Progenitor cell of endocrine pancreas (in vitro differentiated cells): Measurements from ENCODE around the gene C19orf25. TPM values are rescaled to one million over a fixed set of nuclear protein-coding genes. Genes with fewer than 3 reads are reported as not detected.

ENCODE experiments used
- DNase-seq: peaks from one replicate; pipeline ENCODE4 v3.0.0; 2021; ENCODE audit warnings: low spot score; ENCODE audit not compliant: unreplicated experiment
- H3K27ac Mint-ChIP-seq: 2 replicates; pipeline ENCODE4 v1.8.0; 2021; ENCODE audit warnings: mild to moderate bottlenecking, moderate library complexity, mixed read lengths
- H3K27me3 Mint-ChIP-seq: 2 replicates; pipeline ENCODE4 v1.8.0; 2021; ENCODE audit warnings: mixed read lengths
- H3K36me3 Mint-ChIP-seq: 2 replicates; pipeline ENCODE4 v1.8.0; 2022; ENCODE audit warnings: mixed read lengths; ENCODE audit not compliant: insufficient read depth
- H3K4me1 Mint-ChIP-seq: 2 replicates; pipeline ENCODE4 v1.8.0; 2021; ENCODE audit warnings: low read depth, mixed read lengths
- H3K4me3 Mint-ChIP-seq: 2 replicates; pipeline ENCODE4 v1.8.0; 2021; ENCODE audit warnings: low read depth, mild to moderate bottlenecking, moderate library complexity, mixed read lengths
- H3K9me3 Mint-ChIP-seq: 2 replicates; pipeline ENCODE4 v1.8.0; 2021; ENCODE audit warnings: low read depth, mixed read lengths
- CTCF ChIP-seq: fragments of 200-600 bp; sonication (generic); IDR thresholded peaks from one replicate; pipeline ENCODE4 v1.5.0; 2021; ENCODE audit warnings: antibody characterized with exemption, mild to moderate bottlenecking; ENCODE audit not compliant: unreplicated experiment
- total RNA-seq: library from RNA; stranded (reverse); gene quantifications from 2 replicates; pipeline ENCODE4 v1.2.1, GENCODE V29; 2021

The C19orf25 gene
- total RNA-seq, 1 donor from 2014 or later, result 31.3 TPM

GRCh38 chr19:1428738-1429391 lies 50.1 kb downstream of the C19orf25 start:
- Mint-ChIP-seq H3K4me1 (peaks cover 10% of the 10 kb centered on the region), H3K9me3 (no peaks in the 10 kb centered on the region), H3K27me3 (no peaks in the 10 kb centered on the region), H3K27ac (no peak overlapping the region), H3K4me3 (no peak overlapping the region), H3K36me3 (peaks cover 5% of the 10 kb centered on the region)
- DNase-seq, result no peak
- no peak for TF ChIP-seq CTCF

- H3K36me3 Mint-ChIP-seq, result peaks cover 12% of the 10 kb centered on the region
These were observed 51.6 kb downstream of the C19orf25 start for GRCh38 chr19:1427221-1427920.

GRCh38 chr19:1426736-1427135 lies 52.3 kb downstream of the C19orf25 start:
- H3K27me3 Mint-ChIP-seq, result no peaks in the 10 kb centered on the region
- H3K36me3 Mint-ChIP-seq, result peaks cover 13% of the 10 kb centered on the region
- peaks cover 16% of the 10 kb centered on the region for H3K4me1 Mint-ChIP-seq
- no peak for TF ChIP-seq CTCF
- DNase-seq, result no peak
- H3K4me3 Mint-ChIP-seq, result no peak overlapping the region
- H3K27ac Mint-ChIP-seq, result no peak overlapping the region
- H3K9me3 Mint-ChIP-seq, result no peaks in the 10 kb centered on the region

More at GRCh38 chr19:1427221-1427920, 51.6 kb downstream of the C19orf25 start:
- H3K27me3 Mint-ChIP-seq, result no peaks in the 10 kb centered on the region
- peaks cover 16% of the 10 kb centered on the region for H3K4me1 Mint-ChIP-seq
- DNase-seq, result no peak
- H3K4me3 Mint-ChIP-seq, result no peak overlapping the region
- no peak overlapping the region for H3K27ac Mint-ChIP-seq
- TF ChIP-seq CTCF, result no peak
- H3K9me3 Mint-ChIP-seq, result no peaks in the 10 kb centered on the region

- Mint-ChIP-seq H3K9me3 (no peaks in the 10 kb centered on the region), H3K27ac (peak overlapping the region; percentile 67), H3K4me3 (no peak overlapping the region), H3K4me1 (peaks cover 16% of the 10 kb centered on the region), H3K27me3 (no peaks in the 10 kb centered on the region), H3K36me3 (peaks cover 14% of the 10 kb centered on the region)
- no peak for DNase-seq
- no peak for TF ChIP-seq CTCF
These were observed 53.1 kb downstream of the C19orf25 start for GRCh38 chr19:1425902-1426301.

- peaks cover 14% of the 10 kb centered on the region for H3K36me3 Mint-ChIP-seq
- no peak overlapping the region for H3K4me3 Mint-ChIP-seq
- DNase-seq, result no peak
- H3K27ac Mint-ChIP-seq, result peak overlapping the region; percentile 67
- no peaks in the 10 kb centered on the region for H3K27me3 Mint-ChIP-seq
- no peak for TF ChIP-seq CTCF
- no peaks in the 10 kb centered on the region for H3K9me3 Mint-ChIP-seq
- H3K4me1 Mint-ChIP-seq, result peaks cover 16% of the 10 kb centered on the region
These were observed 53.7 kb downstream of the C19orf25 start for GRCh38 chr19:1425102-1425837.
